CD4-positive, alpha-beta T cell treated with Interleukin-2 at 100 ng/mL for 4 hours (primary cell): ENCODE data around the gene PLA1A.
A peak's percentile ranks its signal among the peaks of the same experiment; 100 is the strongest.

Experiments
- DNase-seq: peaks from one replicate; pipeline ENCODE4 v3.0.0-alpha.2; 2020; ENCODE audit warnings: low spot score

PLA1A gene

GRCh38 chr3:119608405-119609000, 10.8 kb downstream of the PLA1A start:
- no peak for DNase-seq

- DNase-seq: no peak
Measured at GRCh38 chr3:119609301-119609700, 11.6 kb downstream of the PLA1A start.

GRCh38 chr3:119611664-119612063, 14.0 kb downstream of the PLA1A start:
- DNase-seq: no peak

- no peak for DNase-seq
Measured at GRCh38 chr3:119613201-119613600, 15.5 kb downstream of the PLA1A start.

GRCh38 chr3:119613872-119614271, 16.2 kb downstream of the PLA1A start:
- no peak for DNase-seq

- no peak for DNase-seq
Measured at GRCh38 chr3:119616056-119616455, 18.4 kb downstream of the PLA1A start.

- no peak for DNase-seq
Measured at GRCh38 chr3:119619094-119619493, 21.4 kb downstream of the PLA1A start.

GRCh38 chr3:119620899-119621298, 23.2 kb downstream of the PLA1A start:
- DNase-seq: no peak

GRCh38 chr3:119624002-119624720, 26.5 kb downstream of the PLA1A start:
- DNase-seq: no peak

GRCh38 chr3:119625451-119626153, 27.9 kb downstream of the PLA1A start:
- DNase-seq: no peak

- no peak for DNase-seq
Measured at GRCh38 chr3:119626196-119626595, 28.5 kb downstream of the PLA1A start.

- peak; percentile 28 for DNase-seq
Measured at GRCh38 chr3:119627461-119627860, 29.8 kb downstream of the PLA1A start.

- peak; percentile 30 for DNase-seq
Measured at GRCh38 chr3:119628390-119628789, 30.7 kb downstream of the PLA1A start.

GRCh38 chr3:119628816-119629445, 31.2 kb downstream of the PLA1A start:
- peak; percentile 30 for DNase-seq

GRCh38 chr3:119630128-119630879, 32.6 kb downstream of the PLA1A start:
- DNase-seq: no peak

- no peak for DNase-seq
Measured at GRCh38 chr3:119630880-119631329, 33.2 kb downstream of the PLA1A start.

- DNase-seq: no peak
Measured at GRCh38 chr3:119631516-119631915, 33.8 kb downstream of the PLA1A start.

GRCh38 chr3:119632216-119632615, 34.5 kb downstream of the PLA1A start:
- no peak for DNase-seq

GRCh38 chr3:119632829-119633228, 35.1 kb downstream of the PLA1A start:
- no peak for DNase-seq

GRCh38 chr3:119635719-119636118, 38.0 kb downstream of the PLA1A start:
- DNase-seq: no peak

GRCh38 chr3:119636249-119636648, 38.6 kb downstream of the PLA1A start:
- no peak for DNase-seq
